H9 (cell line): ENCODE measurements around the gene PMF1. TPM values are rescaled to one million over a fixed set of nuclear protein-coding genes. Genes with fewer than 3 reads are reported as not detected.

ENCODE experiments used
- DNase-seq: peaks from one replicate; pipeline ENCODE4 v3.0.0-alpha.2; 2017
- H2AFZ ChIP-seq: one replicate; pipeline ENCODE4 v1.6.1; 2013; ENCODE audit warnings: mild to moderate bottlenecking, low read length, control low read depth, moderate library complexity
- H2AK5ac ChIP-seq: 2 replicates; pipeline ENCODE4 v1.6.1; 2013; ENCODE audit warnings: low read length, control low read depth, mixed read lengths; ENCODE audit not compliant: insufficient read length
- H2BK120ac ChIP-seq: one replicate; pipeline ENCODE4 v1.6.1; 2013; ENCODE audit warnings: low read depth, mild to moderate bottlenecking, low read length, control low read depth, inconsistent platforms; ENCODE audit not compliant: poor library complexity, severe bottlenecking
- H2BK12ac ChIP-seq: 2 replicates; pipeline ENCODE4 v1.6.1; 2013; ENCODE audit warnings: low read length, control low read depth, mixed read lengths, low read depth; ENCODE audit not compliant: insufficient read length
- H2BK15ac ChIP-seq: 2 replicates; pipeline ENCODE4 v1.6.1; 2013; ENCODE audit warnings: low read depth, low read length, control low read depth
- H2BK20ac ChIP-seq: one replicate; pipeline ENCODE4 v1.6.1; 2013; ENCODE audit warnings: low read depth, mild to moderate bottlenecking, low read length, control low read depth, inconsistent platforms; ENCODE audit not compliant: poor library complexity, severe bottlenecking
- H2BK5ac ChIP-seq: 2 replicates; pipeline ENCODE4 v1.6.1; 2013; ENCODE audit warnings: low read length, control low read depth, mixed read lengths; ENCODE audit not compliant: insufficient read length
- H3K14ac ChIP-seq: 2 replicates; pipeline ENCODE4 v1.6.1; 2013; ENCODE audit warnings: low read length, control low read depth; ENCODE audit not compliant: insufficient read depth
- H3K18ac ChIP-seq: 2 replicates; pipeline ENCODE4 v1.6.1; 2013; ENCODE audit warnings: low read depth, mild to moderate bottlenecking, mixed read lengths, low read length, control low read depth; ENCODE audit not compliant: insufficient read length
- H3K23ac ChIP-seq: 2 replicates; pipeline ENCODE4 v1.6.1; 2013; ENCODE audit warnings: low read length, control low read depth, mixed read lengths, low read depth; ENCODE audit not compliant: insufficient read length
- H3K23me2 ChIP-seq: 2 replicates; pipeline ENCODE4 v1.6.1; 2013; ENCODE audit warnings: low read depth, mild to moderate bottlenecking, mixed read lengths, low read length, control low read depth; ENCODE audit not compliant: insufficient read length, poor library complexity, severe bottlenecking
- H3K27ac ChIP-seq: 2 replicates; pipeline ENCODE4 v1.5.1; 2013; ENCODE audit warnings: low read length, control low read depth, mixed read lengths, low read depth; ENCODE audit not compliant: insufficient read length
- H3K27me3 ChIP-seq: 2 replicates; pipeline ENCODE4 v1.6.1; 2013; ENCODE audit warnings: low read length, control low read depth, inconsistent platforms; ENCODE audit not compliant: insufficient read depth
- H3K4ac ChIP-seq: 2 replicates; pipeline ENCODE4 v1.6.1; 2013; ENCODE audit warnings: low read depth, mild to moderate bottlenecking, control low read depth, inconsistent platforms, low read length, moderate library complexity
- H3K4me1 ChIP-seq: 2 replicates; pipeline ENCODE4 v1.6.1; 2013; ENCODE audit warnings: low read length, control low read depth, inconsistent platforms; ENCODE audit not compliant: insufficient read depth
- H3K4me2 ChIP-seq: 2 replicates; pipeline ENCODE4 v1.6.1; 2013; ENCODE audit warnings: low read length, control low read depth, mixed read lengths; ENCODE audit not compliant: insufficient read length, insufficient read depth
- H3K56ac ChIP-seq: 2 replicates; pipeline ENCODE4 v1.6.1; 2013; ENCODE audit warnings: low read depth, mild to moderate bottlenecking, mixed read lengths, low read length, control low read depth; ENCODE audit not compliant: insufficient read length
- H3K79me1 ChIP-seq: 2 replicates; pipeline ENCODE4 v1.6.1; 2013; ENCODE audit warnings: low read depth, mild to moderate bottlenecking, moderate library complexity, low read length, control low read depth, inconsistent platforms; ENCODE audit not compliant: insufficient read depth, poor library complexity, severe bottlenecking
- H3K79me2 ChIP-seq: 2 replicates; pipeline ENCODE4 v1.6.1; 2013; ENCODE audit warnings: low read length, control low read depth, inconsistent platforms; ENCODE audit not compliant: insufficient read depth
- H3K9ac ChIP-seq: 2 replicates; pipeline ENCODE4 v1.6.1; 2013; ENCODE audit warnings: low read length, control low read depth, mixed read lengths; ENCODE audit not compliant: insufficient read length; ENCODE audit errors: extremely low read depth
- H3K9me3 ChIP-seq: one replicate; pipeline ENCODE4 v1.6.1; 2013; ENCODE audit warnings: low read depth, low read length, inconsistent platforms; ENCODE audit not compliant: control insufficient read depth
- H3T11ph ChIP-seq: one replicate; pipeline ENCODE4 v1.6.1; 2013; ENCODE audit warnings: mild to moderate bottlenecking, low read length, control low read depth, inconsistent platforms
- H4K20me1 ChIP-seq: one replicate; pipeline ENCODE4 v1.6.1; 2013; ENCODE audit not compliant: control insufficient read depth, insufficient read length, insufficient read depth
- H4K5ac ChIP-seq: 2 replicates; pipeline ENCODE4 v1.6.1; 2013; ENCODE audit warnings: low read depth, mild to moderate bottlenecking, mixed read lengths, low read length, control low read depth; ENCODE audit not compliant: insufficient read length
- H4K8ac ChIP-seq: replicated peaks from 2 replicates; pipeline ENCODE4 v1.6.1; 2013; ENCODE audit warnings: low read length, control low read depth, mixed read lengths, low read depth; ENCODE audit not compliant: insufficient read length
- H4K91ac ChIP-seq: 2 replicates; pipeline ENCODE4 v1.6.1; 2013; ENCODE audit warnings: low read depth, mild to moderate bottlenecking, moderate library complexity, mixed read lengths, low read length, control low read depth; ENCODE audit not compliant: insufficient read length
- H3K27ac Mint-ChIP-seq, 3 experiments: 2 replicates in 2 of 3; 3 replicates in 1 of 3; pipeline ENCODE4 v1.8.0; 2020 to 2021; ENCODE audit warnings: mixed read lengths in 3 of 3, mild to moderate bottlenecking in 1 of 3, moderate library complexity in 1 of 3
- H3K27me3 Mint-ChIP-seq: 2 replicates; pipeline ENCODE4 v1.8.0; 2021; ENCODE audit warnings: low read depth, mild to moderate bottlenecking, moderate library complexity, mixed read lengths
- H3K36me3 Mint-ChIP-seq, 3 experiments: 2 replicates in 2 of 3; 3 replicates in 1 of 3; pipeline ENCODE4 v1.8.0; 2020 to 2021; ENCODE audit warnings: low read depth in 3 of 3, mixed read lengths in 3 of 3; ENCODE audit not compliant: insufficient read depth in 1 of 3
- H3K4me1 Mint-ChIP-seq, 2 experiments: 2 replicates each; pipeline ENCODE4 v1.8.0; 2020; ENCODE audit warnings: mixed read lengths in 2 of 2
- H3K4me3 Mint-ChIP-seq, 2 experiments: 2 replicates in 1 of 2; 3 replicates in 1 of 2; pipeline ENCODE4 v1.8.0; 2020 to 2021; ENCODE audit warnings: mild to moderate bottlenecking in 2 of 2, mixed read lengths in 2 of 2, moderate library complexity in 1 of 2
- H3K9me3 Mint-ChIP-seq, 2 experiments: 2 replicates in 1 of 2; 3 replicates in 1 of 2; pipeline ENCODE4 v1.8.0; 2020; ENCODE audit warnings: mild to moderate bottlenecking in 2 of 2, mixed read lengths in 2 of 2, moderate library complexity in 1 of 2
- WGBS: extraction: QIAGEN DNeasy Blood & Tissue Kit; methylation state at CpG from one replicate; pipeline ENCODE4 v1.1.7; 2013; ENCODE audit warnings: missing lambda C conversion rate, low lambda C conversion rate, mixed read lengths; ENCODE audit not compliant: insufficient read length; ENCODE audit errors: extremely low coverage; 5-methylcytosine and 5-hydroxymethylcytosine counted together
- total RNA-seq: library from RNA; stranded (reverse); gene quantifications from 2 replicates; pipeline ENCODE4 v1.2.1, GENCODE V29; 2021
- TF ChIP-seq, protein P1 (sequence below): fragments of 200-600 bp; sonication (generic); conservative IDR thresholded peaks from 3 replicates; pipeline ENCODE4 v1.8.0; 2021; ENCODE audit warnings: antibody characterized with exemption, mild to moderate bottlenecking

Gene PMF1
- total RNA-seq, 1 experiment from 2014 or later = 136 TPM

GRCh38 chr1:156248323-156248683 lies 35.5 kb downstream of the PMF1 start:
- Histone ChIP-seq H3T11ph (no peak overlapping the region), H2AK5ac (no peak overlapping the region), H4K8ac (no peak overlapping the region), H3K4ac (no peak overlapping the region), H3K27ac (no peak overlapping the region), H3K23ac (no peak overlapping the region), H2BK120ac (no peak overlapping the region), H3K4me2 (no peak overlapping the region), H4K20me1 (no peaks in the 10 kb centered on the region), H3K4me1 (peaks cover 2% of the 10 kb centered on the region; the same call in 1 of the 2 replicates), H3K9ac (no peak overlapping the region), H4K91ac (no peak overlapping the region), H3K79me1 (no peaks in the 10 kb centered on the region), H4K5ac (no peak overlapping the region), H3K23me2 (peaks cover 3% of the 10 kb centered on the region), H3K79me2 (no peaks in the 10 kb centered on the region), H3K18ac (no peak overlapping the region), H2BK12ac (no peak overlapping the region), H2BK20ac (no peak overlapping the region), H2AFZ (no peak overlapping the region), H2BK15ac (no peak overlapping the region), H2BK5ac (no peak overlapping the region), H3K56ac (no peak overlapping the region), H3K27me3 (no peaks in the 10 kb centered on the region), H3K9me3 (no peaks in the 10 kb centered on the region), H3K14ac (0 out of 2 replicates have a peak overlapping the region, but pooled peaks have one; percentile 26)
- Mint-ChIP-seq H3K27ac (peak overlapping the region in 2 of 3 experiments; percentile 61 to 89; a peak in 2 of 7 replicates), H3K36me3 (peaks cover 21 to 52% (median 41%) of the 10 kb centered on the region in 3 experiments; a peak in 6 of 7 replicates), H3K4me3 (no peak overlapping the region), H3K9me3 (no peaks in the 10 kb centered on the region), H3K4me1 (peaks cover 15 to 22% of the 10 kb centered on the region in 2 experiments), H3K27me3 (peaks cover 4% of the 10 kb centered on the region; the same call in 1 of the 2 replicates)
- WGBS = no CpG with 5 or more reads among the region's 4 CpGs
- TF ChIP-seq, protein P1, sequence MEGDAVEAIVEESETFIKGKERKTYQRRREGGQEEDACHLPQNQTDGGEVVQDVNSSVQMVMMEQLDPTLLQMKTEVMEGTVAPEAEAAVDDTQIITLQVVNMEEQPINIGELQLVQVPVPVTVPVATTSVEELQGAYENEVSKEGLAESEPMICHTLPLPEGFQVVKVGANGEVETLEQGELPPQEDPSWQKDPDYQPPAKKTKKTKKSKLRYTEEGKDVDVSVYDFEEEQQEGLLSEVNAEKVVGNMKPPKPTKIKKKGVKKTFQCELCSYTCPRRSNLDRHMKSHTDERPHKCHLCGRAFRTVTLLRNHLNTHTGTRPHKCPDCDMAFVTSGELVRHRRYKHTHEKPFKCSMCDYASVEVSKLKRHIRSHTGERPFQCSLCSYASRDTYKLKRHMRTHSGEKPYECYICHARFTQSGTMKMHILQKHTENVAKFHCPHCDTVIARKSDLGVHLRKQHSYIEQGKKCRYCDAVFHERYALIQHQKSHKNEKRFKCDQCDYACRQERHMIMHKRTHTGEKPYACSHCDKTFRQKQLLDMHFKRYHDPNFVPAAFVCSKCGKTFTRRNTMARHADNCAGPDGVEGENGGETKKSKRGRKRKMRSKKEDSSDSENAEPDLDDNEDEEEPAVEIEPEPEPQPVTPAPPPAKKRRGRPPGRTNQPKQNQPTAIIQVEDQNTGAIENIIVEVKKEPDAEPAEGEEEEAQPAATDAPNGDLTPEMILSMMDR = no peak
- no peak for DNase-seq
